GM12873 (cell line): ENCODE results near the gene TMEM141.
A peak's percentile ranks its signal among the peaks of the same experiment; 100 is the strongest.

Experiments
- TF ChIP-seq, protein P1 (sequence below): IDR thresholded peaks from 2 replicates; pipeline ENCODE4 v1.5.1; 2012; ENCODE audit warnings: low read depth, mild to moderate bottlenecking, moderate library complexity, low read length, control low read depth; ENCODE audit not compliant: insufficient read depth; ENCODE audit errors: missing control alignments

TMEM141 gene

GRCh38 chr9:136762915-136763648 lies 28.1 kb upstream of the TMEM141 start:
- TF ChIP-seq, protein P1, sequence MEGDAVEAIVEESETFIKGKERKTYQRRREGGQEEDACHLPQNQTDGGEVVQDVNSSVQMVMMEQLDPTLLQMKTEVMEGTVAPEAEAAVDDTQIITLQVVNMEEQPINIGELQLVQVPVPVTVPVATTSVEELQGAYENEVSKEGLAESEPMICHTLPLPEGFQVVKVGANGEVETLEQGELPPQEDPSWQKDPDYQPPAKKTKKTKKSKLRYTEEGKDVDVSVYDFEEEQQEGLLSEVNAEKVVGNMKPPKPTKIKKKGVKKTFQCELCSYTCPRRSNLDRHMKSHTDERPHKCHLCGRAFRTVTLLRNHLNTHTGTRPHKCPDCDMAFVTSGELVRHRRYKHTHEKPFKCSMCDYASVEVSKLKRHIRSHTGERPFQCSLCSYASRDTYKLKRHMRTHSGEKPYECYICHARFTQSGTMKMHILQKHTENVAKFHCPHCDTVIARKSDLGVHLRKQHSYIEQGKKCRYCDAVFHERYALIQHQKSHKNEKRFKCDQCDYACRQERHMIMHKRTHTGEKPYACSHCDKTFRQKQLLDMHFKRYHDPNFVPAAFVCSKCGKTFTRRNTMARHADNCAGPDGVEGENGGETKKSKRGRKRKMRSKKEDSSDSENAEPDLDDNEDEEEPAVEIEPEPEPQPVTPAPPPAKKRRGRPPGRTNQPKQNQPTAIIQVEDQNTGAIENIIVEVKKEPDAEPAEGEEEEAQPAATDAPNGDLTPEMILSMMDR = no peak

DNA sequence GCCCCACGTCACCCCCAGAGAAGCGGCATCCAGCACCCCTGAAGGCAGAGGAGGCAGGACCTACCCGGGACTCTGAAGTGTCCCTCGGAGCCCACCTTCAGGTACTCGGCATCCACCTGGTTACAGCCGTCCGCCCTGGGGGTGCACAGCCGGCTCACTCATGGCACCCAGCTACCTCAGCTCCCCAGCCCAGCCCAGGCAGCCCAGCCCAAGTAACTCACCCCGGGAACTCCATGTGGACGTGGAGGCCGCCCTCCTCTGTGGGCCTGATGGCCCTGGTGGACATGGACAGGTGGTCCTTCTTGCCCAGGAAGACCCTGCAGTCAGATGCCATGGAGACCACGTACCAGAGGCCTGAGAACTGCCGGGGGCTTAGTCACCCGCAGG lies 27.5 kb upstream of the TMEM141 start:
- TF ChIP-seq, protein P1 = no peak

- TF ChIP-seq, protein P1 = no peak
Measured at GRCh38 chr9:136764301-136764891, 26.7 kb upstream of the TMEM141 start, which contains the start of gene LCN15. Gene LCN15, minus strand, starts transcription at chr9:136764518. Its CDS starts 30 bp downstream, at chr9:136764488.

DNA sequence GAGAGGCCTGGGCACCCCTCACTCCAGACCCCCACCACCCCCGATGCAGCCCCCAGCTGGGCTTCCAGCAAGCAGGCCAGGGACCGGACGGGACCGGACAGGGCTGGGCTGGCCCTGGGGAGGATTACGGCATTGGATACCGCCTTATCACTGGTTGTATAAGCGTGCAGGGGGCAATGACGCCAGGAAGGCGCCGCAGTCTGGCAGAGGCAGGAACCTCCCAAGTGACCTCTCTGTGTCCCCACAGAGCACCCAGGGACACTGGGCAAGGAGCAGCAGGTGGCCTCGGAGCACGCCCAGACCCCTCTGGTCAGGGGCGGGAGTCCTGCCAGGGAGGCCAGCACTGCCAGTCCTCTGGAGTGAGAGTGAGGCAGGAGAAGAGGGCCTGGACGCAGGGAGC lies 26.1 kb upstream of the TMEM141 start:
- TF ChIP-seq, protein P1 = no peak

DNA sequence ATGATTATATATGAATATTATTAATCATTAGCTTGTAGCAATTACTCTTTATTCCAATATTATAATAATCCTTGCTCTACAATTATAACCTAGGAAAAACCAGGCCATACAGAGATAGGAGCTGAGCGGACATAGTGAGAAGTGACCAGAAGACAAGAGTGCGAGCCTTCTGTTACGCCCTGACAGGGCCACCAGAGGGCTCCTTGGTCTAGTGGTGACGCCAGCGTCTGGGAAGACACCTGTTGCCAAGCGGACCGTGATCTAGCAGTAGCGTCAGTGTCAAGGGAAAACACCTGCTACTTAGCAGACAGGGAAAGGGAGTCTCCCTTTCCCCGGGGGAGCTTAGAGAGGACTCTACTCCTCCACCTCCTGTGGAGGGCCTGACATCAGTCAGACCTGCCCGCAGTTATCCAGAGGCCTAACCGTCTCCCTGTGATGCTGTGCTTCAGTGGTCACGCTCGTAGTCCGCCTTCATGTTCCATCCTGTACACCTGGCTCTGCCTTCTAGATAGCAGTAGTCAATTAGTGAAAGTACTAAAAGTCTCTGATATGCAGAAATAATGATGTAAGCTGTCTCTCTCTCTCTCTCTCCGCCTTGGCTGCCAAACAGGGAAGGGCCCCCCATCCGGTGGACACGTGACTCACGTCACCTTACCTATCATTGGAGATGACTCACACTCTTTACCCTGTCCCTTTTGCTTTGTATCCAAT lies 24.6 kb upstream of the TMEM141 start:
- TF ChIP-seq, protein P1 = peak; percentile 33

DNA sequence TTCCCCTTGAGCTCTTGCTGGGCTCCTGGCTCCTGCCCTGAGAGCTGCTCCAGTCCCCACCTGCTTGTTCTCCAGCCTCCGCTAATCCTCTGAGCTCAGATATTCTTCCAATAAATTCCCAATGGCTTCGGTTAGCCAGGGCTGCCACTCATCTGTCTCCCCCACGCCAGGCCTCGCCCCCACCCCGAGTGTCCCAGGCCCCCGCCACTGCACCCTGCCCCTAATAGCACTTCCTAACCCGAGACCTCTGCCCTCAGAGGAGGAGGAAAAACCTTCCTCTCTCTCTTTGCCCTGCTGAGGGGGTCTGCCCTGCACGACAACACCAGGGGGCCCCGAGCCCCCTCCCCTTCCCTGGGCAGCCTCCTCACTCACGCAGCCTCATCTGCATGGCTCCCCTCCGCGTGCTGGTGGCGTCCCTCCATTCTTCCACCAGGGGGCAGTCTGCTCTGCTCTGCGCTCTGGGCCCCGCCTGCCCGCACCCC lies 21.4 kb upstream of the TMEM141 start:
- TF ChIP-seq, protein P1 = peak; percentile 68

GRCh38 chr9:136771907-136772415 lies 19.2 kb upstream of the TMEM141 start:
- TF ChIP-seq, protein P1 = no peak
